Measurements from ENCODE around the gene ERC2. TPM values are rescaled to one million over a fixed set of nuclear protein-coding genes. Genes with fewer than 3 reads are reported as not detected.
A peak's percentile ranks its signal among the peaks of the same experiment; 100 is the strongest.

The ERC2 gene
- total and polyA plus RNA-seq, 8 donors, result 1.2 to 4.8 (median 2.3) TPM

DNA sequence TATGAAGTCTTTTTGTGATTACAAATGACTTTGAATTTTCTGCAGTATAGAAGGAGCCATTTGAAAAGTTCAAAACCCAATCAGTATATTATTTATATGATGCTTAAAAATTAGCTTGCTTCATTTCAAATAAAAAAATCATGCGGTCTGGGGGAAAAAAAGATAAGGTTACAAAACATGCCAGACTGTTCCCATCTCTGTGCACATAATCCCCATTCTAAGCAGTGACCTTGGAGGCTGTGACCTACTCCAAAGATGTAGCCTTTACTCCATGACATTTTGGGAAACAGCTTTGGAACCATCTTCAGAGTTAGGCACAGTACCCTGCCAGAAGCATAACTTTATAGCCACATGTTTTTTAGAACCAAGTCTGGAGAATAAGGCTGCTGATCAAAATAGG, 533.5 kb downstream of the ERC2 start:
- no peak for FAIRE-seq
- WGBS, 2 donors, result 58 to 70% methylated on average over 1 of the region's 1 CpG
- Histone ChIP-seq H3K27me3 (no peaks in the 10 kb centered on the region), H3K4me1 (no peaks in the 10 kb centered on the region), H3K9me3 (no peaks in the 10 kb centered on the region), H3K36me3 (no peaks in the 10 kb centered on the region), H3K4me3 (no peak overlapping the region), H3K27ac (no peak overlapping the region)
- intact Hi-C loops (cut with DNase I), result no loop called here
- TF ChIP-seq, protein P1, sequence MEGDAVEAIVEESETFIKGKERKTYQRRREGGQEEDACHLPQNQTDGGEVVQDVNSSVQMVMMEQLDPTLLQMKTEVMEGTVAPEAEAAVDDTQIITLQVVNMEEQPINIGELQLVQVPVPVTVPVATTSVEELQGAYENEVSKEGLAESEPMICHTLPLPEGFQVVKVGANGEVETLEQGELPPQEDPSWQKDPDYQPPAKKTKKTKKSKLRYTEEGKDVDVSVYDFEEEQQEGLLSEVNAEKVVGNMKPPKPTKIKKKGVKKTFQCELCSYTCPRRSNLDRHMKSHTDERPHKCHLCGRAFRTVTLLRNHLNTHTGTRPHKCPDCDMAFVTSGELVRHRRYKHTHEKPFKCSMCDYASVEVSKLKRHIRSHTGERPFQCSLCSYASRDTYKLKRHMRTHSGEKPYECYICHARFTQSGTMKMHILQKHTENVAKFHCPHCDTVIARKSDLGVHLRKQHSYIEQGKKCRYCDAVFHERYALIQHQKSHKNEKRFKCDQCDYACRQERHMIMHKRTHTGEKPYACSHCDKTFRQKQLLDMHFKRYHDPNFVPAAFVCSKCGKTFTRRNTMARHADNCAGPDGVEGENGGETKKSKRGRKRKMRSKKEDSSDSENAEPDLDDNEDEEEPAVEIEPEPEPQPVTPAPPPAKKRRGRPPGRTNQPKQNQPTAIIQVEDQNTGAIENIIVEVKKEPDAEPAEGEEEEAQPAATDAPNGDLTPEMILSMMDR (IDR thresholded peaks at IDR 0.05), result no peak
- no peak for DNase-seq
- no peak for ATAC-seq

DNA sequence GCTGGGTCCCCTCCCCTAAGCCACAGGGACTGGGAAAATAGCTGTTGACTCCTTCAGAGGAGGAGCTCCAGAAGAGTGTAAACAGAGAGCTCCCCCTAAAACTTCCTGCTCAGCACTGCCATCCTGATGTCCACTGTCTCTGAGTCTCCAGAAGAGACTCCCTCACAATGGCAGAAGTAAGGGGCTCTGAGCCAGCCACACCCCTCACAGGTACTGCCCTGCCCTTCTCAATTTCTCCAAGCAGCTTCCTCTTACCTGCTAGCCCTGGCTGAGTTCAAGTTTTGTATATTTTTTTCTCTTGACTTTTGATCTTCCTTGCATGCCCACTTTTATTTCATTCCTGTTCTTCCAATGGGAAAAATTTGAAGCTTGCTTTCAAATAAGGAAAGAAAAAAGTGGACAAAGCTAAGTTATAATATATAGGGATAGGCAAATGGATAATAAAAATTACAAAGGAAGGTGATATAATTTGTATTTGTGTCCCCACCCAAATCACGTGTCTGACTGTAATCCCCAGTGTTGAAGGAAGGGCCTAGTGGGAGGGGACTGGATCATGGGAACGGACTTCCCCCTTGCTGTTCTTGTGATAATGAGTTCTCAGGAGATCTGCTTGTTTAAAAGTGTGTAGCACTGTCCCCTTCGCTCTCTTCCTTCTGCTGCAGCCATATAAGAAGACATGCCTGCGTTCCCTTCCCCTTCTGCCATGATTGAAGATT, 539.0 kb downstream of the ERC2 start:
- ATAC-seq (no peak), DNase-seq (no peak), FAIRE-seq (no peak)
- intact Hi-C loops (cut with DNase I), result no loop called here
- 92 to 93% methylated on average over 4 of the region's 4 CpGs for WGBS, 2 donors
- Histone ChIP-seq H3K36me3 (no peaks in the 10 kb centered on the region), H3K27me3 (no peaks in the 10 kb centered on the region), H3K27ac (no peak overlapping the region), H3K4me1 (no peaks in the 10 kb centered on the region), H3K4me3 (no peak overlapping the region), H3K9me3 (no peaks in the 10 kb centered on the region)
- TF ChIP-seq, protein P1 (IDR thresholded peaks at IDR 0.05), result no peak

DNA sequence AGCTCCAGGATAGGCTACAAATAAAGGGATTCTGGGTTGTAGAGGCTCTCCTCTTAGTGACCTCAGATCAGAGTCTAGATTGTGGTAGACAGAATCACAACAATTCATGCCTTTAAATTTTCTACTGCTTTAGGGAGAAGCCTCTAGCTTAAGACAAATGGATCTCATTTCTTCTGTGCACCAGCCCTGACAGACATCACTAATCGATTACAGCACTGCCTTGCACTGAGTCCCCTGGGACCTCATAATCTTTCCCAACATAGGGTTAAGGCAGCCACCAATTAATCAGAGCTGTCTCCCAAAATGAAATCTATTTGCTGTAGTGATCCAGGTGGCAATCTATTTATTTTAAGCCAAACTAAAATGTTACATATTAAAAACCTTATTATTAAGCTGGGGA, 544.6 kb downstream of the ERC2 start:
- DNase-seq (no peak), ATAC-seq (no peak), FAIRE-seq (no peak)
- TF ChIP-seq, protein P1 (IDR thresholded peaks at IDR 0.05), result no peak
- H3K27me3 ChIP-seq, result no peaks in the 10 kb centered on the region
- H3K4me3 ChIP-seq, result no peak overlapping the region
- H3K4me1 ChIP-seq, result no peaks in the 10 kb centered on the region
- intact Hi-C loops (cut with DNase I), result no loop called here
- H3K9me3 ChIP-seq, result no peaks in the 10 kb centered on the region
- no peaks in the 10 kb centered on the region for H3K36me3 ChIP-seq
- WGBS, 2 donors, result 73 to 86% methylated on average over 1 of the region's 1 CpG
- no peak overlapping the region for H3K27ac ChIP-seq

GRCh38 chr3:55923207-55923606, 545.1 kb downstream of the ERC2 start:
- no peaks in the 10 kb centered on the region for H3K27me3 ChIP-seq
- no peaks in the 10 kb centered on the region for H3K4me1 ChIP-seq
- no peaks in the 10 kb centered on the region for H3K9me3 ChIP-seq
- TF ChIP-seq, protein P1 (IDR thresholded peaks at IDR 0.05), result no peak
- no peak overlapping the region for H3K4me3 ChIP-seq
- 59 to 63% methylated on average over 2 of the region's 2 CpGs for WGBS, 2 donors
- DNase-seq (no peak), ATAC-seq (peak in 1 of 4 donors; percentile 47), FAIRE-seq (no peak)
- no peaks in the 10 kb centered on the region for H3K36me3 ChIP-seq
- intact Hi-C loops (cut with DNase I), result no loop called here
- H3K27ac ChIP-seq, result no peak overlapping the region

- H3K4me1 ChIP-seq, result no peaks in the 10 kb centered on the region
- H3K9me3 ChIP-seq, result no peaks in the 10 kb centered on the region
- H3K27me3 ChIP-seq, result no peaks in the 10 kb centered on the region
- FAIRE-seq (no peak), DNase-seq (no peak), ATAC-seq (no peak)
- no peak overlapping the region for H3K27ac ChIP-seq
- WGBS, 2 donors, result 95 to 96% methylated on average over 2 of the region's 2 CpGs
- no peaks in the 10 kb centered on the region for H3K36me3 ChIP-seq
- TF ChIP-seq, protein P1 (IDR thresholded peaks at IDR 0.05), result no peak
- H3K4me3 ChIP-seq, result no peak overlapping the region
- intact Hi-C loops (cut with DNase I), result no loop called here
Observed at GRCh38 chr3:55912880-55913279, 555.4 kb downstream of the ERC2 start.
